Hypothalamus (tissue), 51 donors: Measurements from ENCODE around the gene ID4.

Source experiments
- DNase-seq, 51 donors: peaks; one replicate each; lab custom pipeline; 2025; lab: John Stamatoyannopoulos, UW

ID4 gene

DNA sequence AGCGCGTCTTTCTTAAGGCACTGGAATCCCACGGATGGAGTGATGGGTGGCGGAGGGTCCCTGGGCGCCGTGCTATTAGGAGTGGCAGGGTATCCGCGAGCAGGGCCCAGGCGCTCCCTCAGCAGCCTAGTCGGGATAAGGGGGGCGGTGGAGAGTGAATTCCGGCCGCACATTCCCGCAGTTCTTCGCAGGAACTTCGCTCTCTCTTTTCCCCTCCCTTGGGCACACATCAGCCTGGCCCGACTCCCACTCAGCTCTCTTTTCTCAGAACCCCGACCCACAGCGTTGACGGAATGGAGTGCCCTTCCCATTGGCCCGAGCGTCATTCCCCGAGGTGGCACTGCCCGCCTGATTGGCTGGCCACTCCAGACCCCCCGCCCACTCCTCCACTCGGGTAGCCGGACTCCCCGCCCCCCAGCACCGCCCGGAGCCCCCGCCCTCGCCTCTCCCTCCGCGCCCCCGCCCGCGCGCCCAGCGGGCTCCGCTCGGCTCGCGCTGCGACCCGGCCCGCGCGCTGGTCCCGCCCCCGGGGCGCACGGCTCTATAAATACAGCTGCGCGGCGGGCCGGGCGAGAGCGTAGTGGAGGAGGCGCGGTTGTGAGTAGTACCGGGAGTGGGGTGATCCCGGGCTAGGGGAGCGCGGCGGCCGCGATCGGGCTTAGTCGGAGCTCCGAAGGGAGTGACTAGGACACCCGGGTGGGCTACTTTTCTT, at the start of gene ID4:
ID4 (plus strand) TSS at position 572 of the 712 bp plus-strand sequence. CDS start 385 bp downstream, outside the sequence.
- peak in 50 of 51 donors; percentile 19 to 98 (median 88) for DNase-seq

- no peak for DNase-seq
Observed at GRCh38 chr6:19788686-19789085, 48.5 kb upstream of the ID4 start.

DNA sequence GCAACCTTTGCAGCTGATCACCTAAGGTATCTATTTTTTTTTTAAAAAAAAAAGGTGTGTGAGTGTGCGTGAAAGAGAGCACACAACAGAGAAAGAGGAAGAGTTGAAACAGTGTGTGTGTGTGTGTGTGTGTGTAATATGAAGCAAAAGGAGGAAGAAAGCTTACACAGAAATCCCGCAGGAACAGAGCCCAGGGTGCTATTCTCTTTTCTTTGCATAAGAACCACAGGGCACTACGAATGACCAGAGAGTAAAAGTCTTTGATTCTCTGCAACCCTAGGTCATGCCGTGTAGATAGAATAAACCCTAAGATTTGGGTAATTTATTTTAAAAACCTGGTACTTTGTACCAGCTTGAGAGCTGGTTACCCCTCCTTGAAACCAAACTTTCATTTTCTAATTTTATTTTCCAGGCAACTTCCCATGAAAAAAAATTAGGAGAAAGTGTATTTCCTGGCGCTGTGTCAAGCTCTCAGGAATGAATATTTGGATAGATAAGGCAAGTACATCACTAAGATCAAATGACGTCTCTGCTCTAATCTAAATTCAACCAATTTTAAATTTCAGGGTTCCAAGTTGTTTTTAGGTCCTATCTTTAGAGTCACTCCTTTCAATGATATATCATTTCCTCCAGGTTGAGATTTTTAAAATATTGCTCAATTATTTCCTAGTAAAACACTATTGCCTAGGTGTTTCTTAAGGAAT, 47.9 kb upstream of the ID4 start:
- DNase-seq = no peak

DNA sequence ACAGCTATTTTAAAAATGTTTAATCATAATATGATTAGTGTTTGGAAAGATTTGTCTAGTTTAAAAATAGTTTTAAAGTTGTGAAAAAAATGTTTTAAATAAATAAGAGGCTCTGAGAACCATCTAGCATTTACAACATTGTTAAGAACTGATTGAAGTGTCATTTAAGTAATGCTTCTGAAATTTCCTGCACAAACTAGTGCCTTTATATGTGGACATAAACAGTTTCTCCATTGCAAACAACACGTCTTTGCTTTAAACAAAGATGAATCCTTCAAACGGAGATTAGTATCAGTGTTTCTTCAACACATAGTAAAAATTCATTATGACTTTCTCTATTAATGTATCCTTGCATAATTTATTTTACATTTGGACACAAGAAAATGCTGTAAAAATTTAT, 45.9 kb upstream of the ID4 start:
- no peak for DNase-seq

DNA sequence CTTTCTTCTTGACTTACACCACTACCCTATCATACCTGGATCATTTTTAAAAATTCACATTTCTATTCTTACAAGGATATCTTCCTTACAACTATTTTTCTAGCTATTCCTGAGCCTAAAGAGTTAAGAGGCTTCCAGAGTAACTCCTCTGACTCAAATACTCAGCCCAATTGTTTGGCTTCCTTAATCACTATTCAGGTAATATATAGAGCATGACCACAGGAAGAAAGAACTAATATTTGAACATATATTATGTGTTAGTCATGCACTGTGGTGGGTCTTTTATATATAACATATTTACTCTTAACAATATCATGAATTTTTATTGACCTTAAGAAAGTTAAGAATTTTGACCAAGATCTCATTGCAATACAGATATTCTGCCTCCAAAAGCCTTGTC, 42.0 kb upstream of the ID4 start:
- DNase-seq = no peak

DNA sequence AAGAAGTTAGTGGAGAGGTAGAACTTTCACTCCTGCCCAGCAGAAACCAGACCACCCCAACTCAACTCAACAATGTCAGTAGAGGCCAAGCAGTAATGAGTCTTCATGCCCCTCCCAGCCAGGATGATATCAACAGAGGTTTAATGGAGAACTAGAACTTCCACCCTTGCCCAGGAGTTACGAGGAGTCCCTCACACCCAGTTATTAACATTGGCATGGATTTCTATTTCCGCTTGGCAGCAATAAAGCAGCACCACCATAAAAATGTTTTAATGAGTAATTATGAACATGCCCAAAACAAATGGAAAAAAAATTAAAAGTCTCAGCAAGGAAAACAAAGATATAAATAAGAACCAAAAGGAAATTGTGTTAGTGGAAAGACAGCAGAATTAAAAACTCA, 40.7 kb upstream of the ID4 start:
- no peak for DNase-seq

DNA sequence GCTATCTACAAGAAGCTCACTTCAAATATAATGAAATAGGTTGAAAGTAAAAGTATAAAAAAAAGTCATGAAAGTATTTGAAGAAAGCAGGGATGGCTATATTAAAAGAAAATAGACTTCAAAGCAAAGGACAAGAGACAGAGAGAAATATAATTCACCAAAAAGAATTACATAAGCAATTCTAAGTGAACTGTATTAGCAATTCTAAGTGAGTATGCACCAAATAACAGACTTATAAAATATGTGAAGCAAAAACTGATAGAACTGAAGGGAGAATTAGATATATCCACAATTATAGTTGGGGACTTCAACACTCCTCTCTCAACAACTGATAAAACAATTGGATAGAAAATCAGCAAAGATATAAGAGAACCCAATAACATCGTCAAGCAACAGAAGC, 38.8 kb upstream of the ID4 start:
- DNase-seq = no peak

- no peak for DNase-seq
Observed at GRCh38 chr6:19802656-19803055, 34.5 kb upstream of the ID4 start.

DNA sequence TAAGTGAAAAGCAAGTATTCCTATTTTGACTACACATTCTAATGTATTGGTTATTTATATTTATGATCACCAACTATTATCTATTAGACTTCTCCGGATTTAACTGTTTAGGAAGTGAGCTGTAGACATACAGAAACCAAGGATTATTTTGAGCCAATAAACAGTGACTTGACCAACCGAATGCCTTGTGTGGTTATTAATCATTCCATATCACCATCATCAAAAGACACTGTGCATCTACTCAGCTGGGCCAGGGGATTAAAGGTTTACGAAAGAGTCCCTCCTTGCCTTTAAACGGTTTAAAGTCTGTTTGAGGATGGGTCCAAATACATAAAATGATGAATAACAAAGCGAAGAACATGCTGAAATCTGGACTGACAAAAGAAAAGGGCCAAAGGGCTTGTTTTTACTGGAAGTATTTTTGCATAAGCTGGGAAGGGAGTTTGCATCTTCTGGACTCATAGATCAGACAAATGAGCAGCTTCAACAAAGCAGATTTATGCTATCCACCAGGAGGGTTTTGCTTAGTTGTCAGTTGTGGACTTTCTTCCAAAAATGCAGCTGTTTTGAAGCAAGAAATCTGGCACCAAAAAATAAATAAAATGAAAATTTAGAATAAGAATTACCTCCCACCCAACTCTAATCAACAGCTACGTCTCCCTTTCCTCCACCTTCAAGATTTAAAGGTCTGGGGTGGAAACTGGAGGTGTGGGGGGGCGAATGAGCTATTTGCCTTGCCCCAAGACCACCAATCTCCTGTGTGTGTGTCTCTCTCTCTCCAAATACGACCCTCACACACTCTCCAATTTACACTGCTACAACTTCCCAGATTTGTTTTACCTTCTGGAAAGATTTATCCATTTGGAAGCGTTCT, 33.6 kb upstream of the ID4 start:
- DNase-seq = no peak

- peak; percentile 17 to 97 (median 91) for DNase-seq
Observed at GRCh38 chr6:19804205-19805128, 32.7 kb upstream of the ID4 start.

- peak in 1 of 51 donors; percentile 53 for DNase-seq
Observed at GRCh38 chr6:19805129-19805481, 32.1 kb upstream of the ID4 start.

DNA sequence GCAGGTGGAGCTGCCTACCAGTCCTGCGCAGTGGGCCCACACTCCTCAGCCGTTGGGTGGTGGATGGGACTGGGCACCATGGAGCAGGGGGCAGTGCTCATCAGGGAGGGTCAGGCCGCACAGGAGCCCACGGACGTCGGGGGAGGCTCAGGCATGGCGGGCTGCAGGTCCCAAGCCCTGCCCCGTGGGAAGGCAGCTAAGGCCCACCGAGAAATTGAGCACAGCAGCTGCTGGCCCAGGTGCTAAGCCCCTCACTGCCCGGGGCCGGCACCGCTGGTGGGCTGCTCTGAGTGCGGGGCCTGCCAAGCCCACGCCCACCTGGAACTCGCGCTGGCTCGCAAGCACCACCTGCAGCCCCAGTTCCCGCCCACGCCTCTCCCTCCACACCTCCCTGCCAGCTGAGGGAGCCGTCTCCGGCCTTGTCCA, 30.2 kb upstream of the ID4 start:
- no peak for DNase-seq

DNA sequence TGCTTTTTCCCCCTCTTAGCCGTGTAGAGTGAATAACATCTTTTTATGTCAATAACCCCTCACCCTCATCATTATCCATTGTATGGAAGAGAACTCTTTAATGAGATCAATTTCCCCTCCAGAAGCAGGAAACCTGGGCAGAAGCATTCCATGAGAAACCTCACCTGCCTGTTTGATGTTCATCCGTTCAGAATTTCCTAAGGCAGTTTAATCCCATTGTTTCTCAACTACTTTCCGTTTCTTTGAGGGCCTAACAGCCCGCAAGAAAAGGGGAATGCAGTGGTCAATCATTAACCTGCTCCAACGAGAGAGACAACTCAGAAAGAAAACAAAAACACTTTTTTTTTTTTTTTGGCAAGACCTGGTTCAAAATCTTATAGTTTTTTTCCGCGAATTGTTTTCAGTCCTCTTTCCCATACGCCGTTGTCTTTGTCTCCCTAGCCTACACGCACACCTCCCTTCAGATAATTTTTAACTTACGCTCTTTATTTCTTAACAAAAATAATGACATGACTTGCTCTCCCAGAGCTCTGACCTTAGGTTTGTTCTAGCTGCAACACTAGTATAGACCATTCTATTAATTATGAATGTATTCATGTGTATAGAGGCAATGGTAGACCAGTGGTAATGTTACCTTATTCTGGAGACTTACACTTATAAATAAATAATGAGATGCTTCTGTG, 25.6 kb upstream of the ID4 start:
- DNase-seq = no peak

DNA sequence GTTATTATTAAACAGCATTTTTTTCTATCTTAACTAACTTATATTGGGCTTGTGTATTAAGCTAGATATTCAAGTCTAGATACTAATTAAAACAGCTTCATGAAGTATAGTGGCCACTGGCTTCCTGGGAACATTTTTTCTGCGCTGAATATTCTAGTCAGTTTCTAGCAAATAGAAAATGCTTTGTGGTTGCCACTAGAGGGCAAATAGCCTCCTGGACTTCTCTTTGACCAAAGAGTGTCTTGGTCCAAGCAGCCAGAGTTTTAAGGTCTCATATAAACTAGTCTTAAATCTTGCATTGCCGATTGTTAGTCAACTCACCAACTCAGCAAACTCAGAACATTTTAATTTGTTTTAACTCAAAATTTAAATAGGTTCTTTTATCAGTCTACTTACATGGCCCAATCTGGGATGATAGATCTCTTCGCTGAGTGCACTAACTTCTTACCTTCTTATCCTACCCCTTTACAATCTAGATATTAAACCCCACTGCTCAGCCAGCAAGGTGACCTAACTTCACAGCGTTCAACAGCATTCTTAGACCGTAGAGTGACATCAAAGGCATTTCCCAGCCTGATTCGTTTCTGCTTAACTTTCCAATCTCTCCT, 24.6 kb upstream of the ID4 start:
- no peak for DNase-seq

GRCh38 chr6:19818805-19819204, 18.4 kb upstream of the ID4 start:
- no peak for DNase-seq

- DNase-seq = no peak
Observed at GRCh38 chr6:19824058-19824807, 12.9 kb upstream of the ID4 start.

DNA sequence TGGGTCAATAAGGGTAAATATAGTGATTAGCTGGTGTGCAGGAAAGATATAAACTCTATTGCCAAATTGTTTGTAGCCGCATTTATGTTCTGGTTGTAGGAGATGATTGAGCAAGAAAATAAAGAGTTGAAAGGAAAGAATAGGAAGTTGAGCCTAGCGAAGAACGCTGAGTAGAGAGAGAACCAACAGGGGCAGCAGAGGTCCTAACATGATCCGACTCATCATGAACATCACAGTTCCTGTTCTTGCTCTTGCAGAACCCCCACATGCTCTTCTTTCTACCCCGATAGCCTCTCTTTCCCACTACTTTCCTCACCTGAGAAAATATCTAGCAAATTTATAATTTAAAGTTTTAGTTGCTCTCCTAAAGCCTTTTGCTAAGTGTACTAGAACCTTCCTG, 9.9 kb upstream of the ID4 start:
- no peak for DNase-seq

GRCh38 chr6:19827903-19828302, 9.3 kb upstream of the ID4 start:
- DNase-seq = no peak

DNA sequence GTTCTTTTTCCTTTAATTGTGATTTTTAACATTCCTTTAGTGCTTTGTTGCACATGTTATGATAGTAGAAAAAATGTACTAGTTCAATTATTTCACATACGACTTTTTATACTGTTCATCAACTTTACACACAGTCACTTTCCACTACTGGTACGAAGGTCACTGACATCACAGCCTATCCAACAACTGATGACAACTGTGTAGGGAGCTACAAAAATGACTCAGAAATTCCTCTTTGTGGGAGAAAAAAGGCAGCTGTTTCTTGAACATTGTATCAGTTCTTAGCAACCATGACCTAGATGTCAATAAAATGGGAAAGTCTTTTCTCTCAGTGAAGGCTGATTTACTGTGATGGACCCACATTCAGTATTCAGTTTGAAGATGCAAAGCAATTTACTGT, 7.0 kb upstream of the ID4 start:
- DNase-seq = no peak
